HCT116 (cell line): ENCODE data around the gene IGSF21. TPM values are rescaled to one million over a fixed set of nuclear protein-coding genes. Genes with fewer than 3 reads are reported as not detected.

ENCODE experiments used
- ATAC-seq: fragments of 200-7000 bp; cut with Tn5 transposase; 2 replicates; pipeline ENCODE4 v1.9.1; 2020; ENCODE audit warnings: mild to moderate bottlenecking, moderate library complexity
- BruUV-seq: library from RNA; stranded (reverse); fragments of 400-500 nt; replicated peaks from 2 replicates; lab custom pipeline; 2021; lab: Mats Ljungman, UMichigan
- CTCF ChIA-PET: fragments of 300-600 bp; sonication (Branson Sonifier 250); formaldehyde crosslinking; loops from one replicate; lab custom pipeline; 2021; ENCODE audit warnings: antibody characterized with exemption; lab: Charles Lee
- POLR2A ChIA-PET: fragments of 300-600, 350-600 bp; sonication (Branson Sonifier 250); formaldehyde crosslinking; loops from one replicate; lab custom pipeline; 2021; ENCODE audit warnings: antibody characterized with exemption; lab: Charles Lee
- RAD21 ChIA-PET, 2 experiments: fragments of 300-600 bp; sonication (Branson Sonifier 250); formaldehyde crosslinking; loops; one replicate each; lab custom pipeline; 2023; ENCODE audit warnings: low total read pairs in 2 of 2; ENCODE audit not compliant: uncharacterized antibody in 2 of 2, unreplicated experiment in 2 of 2, low non-redundant PET in 1 of 2; lab: Charles Lee
- DNase-seq: peaks from one replicate; pipeline ENCODE4 v3.0.0-alpha.2; 2010; ENCODE audit warnings: low read depth, low spot score
- H2AFZ ChIP-seq: fragments of 200-600 bp; shearing (Covaris generic), sonication (generic); 2 replicates; pipeline ENCODE4 v1.6.1; 2017; ENCODE audit warnings: low read depth, mixed run types, mixed read lengths, antibody characterized with exemption, low read length; ENCODE audit not compliant: poor library complexity, severe bottlenecking
- H3K27ac ChIP-seq: 2 replicates; pipeline ENCODE4 v1.5.1; 2012; ENCODE audit warnings: low read depth, low read length
- H3K27me3 ChIP-seq: fragments of 200-600 bp; sonication (generic); 2 replicates; pipeline ENCODE4 v1.6.1; 2016; ENCODE audit warnings: mixed run types, low read length, mixed read lengths; ENCODE audit not compliant: insufficient read depth
- H3K36me3 ChIP-seq, 2 experiments: fragments of 200-500 bp in 1 of 2; fragments of 200-600 bp in 1 of 2; sonication (Bioruptor generic) in 1 of 2; sonication (generic) in 1 of 2; 2 replicates each; pipeline versions ENCODE4 v1.5.1 to v1.6.1; 2014 to 2016; ENCODE audit warnings: low read length in 2 of 2, inconsistent platforms in 1 of 2, mixed read lengths in 1 of 2, mixed run types in 1 of 2; ENCODE audit not compliant: insufficient read depth in 2 of 2, control insufficient read depth in 1 of 2
- H3K4me1 ChIP-seq, 2 experiments: fragments of 200-600 bp in 1 of 2; sonication (generic) in 1 of 2; 2 replicates each; pipeline versions ENCODE4 v1.5.1 to v1.6.1; 2012 to 2017; ENCODE audit warnings: low read length in 2 of 2, inconsistent platforms in 1 of 2, mild to moderate bottlenecking in 1 of 2, mixed read lengths in 1 of 2, mixed run types in 1 of 2, moderate library complexity in 1 of 2; ENCODE audit not compliant: insufficient read depth in 2 of 2, control insufficient read depth in 1 of 2
- H3K4me2 ChIP-seq: fragments of 200-600 bp; sonication (generic); 2 replicates; pipeline ENCODE4 v1.6.1; 2017; ENCODE audit warnings: mixed run types, low read length, mixed read lengths
- H3K4me3 ChIP-seq, 2 experiments: fragments of 200-600 bp in 1 of 2; sonication (generic) in 1 of 2; replicated peaks in 1 of 2; 2 replicates each; pipeline ENCODE4 v1.5.1; 2011 to 2016; ENCODE audit warnings: low read length in 2 of 2, control low read depth in 1 of 2, low read depth in 1 of 2, mild to moderate bottlenecking in 1 of 2, mixed read lengths in 1 of 2, mixed run types in 1 of 2
- H3K79me2 ChIP-seq: fragments of 200-600 bp; sonication (generic); 2 replicates; pipeline ENCODE4 v1.6.1; 2017; ENCODE audit warnings: mild to moderate bottlenecking, mixed run types, low read length, moderate library complexity, mixed read lengths; ENCODE audit not compliant: insufficient read depth
- H3K9ac ChIP-seq: fragments of 200-600 bp; sonication (generic); 2 replicates; pipeline ENCODE4 v1.6.1; 2016; ENCODE audit warnings: low read length, mixed read lengths
- H3K9me2 ChIP-seq: fragments of 200-600 bp; sonication (generic), shearing (Covaris generic); 2 replicates; pipeline ENCODE4 v1.6.1; 2017; ENCODE audit warnings: mixed run types, mild to moderate bottlenecking, moderate library complexity; ENCODE audit not compliant: insufficient read depth
- H3K9me3 ChIP-seq, 2 experiments: fragments of 200-500 bp in 1 of 2; fragments of 200-600 bp in 1 of 2; sonication (Bioruptor generic) in 1 of 2; sonication (generic) in 1 of 2; 2 replicates each; pipeline ENCODE4 v1.6.1; 2014 to 2017; ENCODE audit warnings: low read length in 2 of 2, mixed read lengths in 2 of 2, inconsistent platforms in 1 of 2, low read depth in 1 of 2, mild to moderate bottlenecking in 1 of 2, mixed run types in 1 of 2, moderate library complexity in 1 of 2; ENCODE audit not compliant: control insufficient read depth in 1 of 2, insufficient read depth in 1 of 2
- H4K20me1 ChIP-seq: fragments of 200-600 bp; sonication (generic), shearing (Covaris generic); 2 replicates; pipeline ENCODE4 v1.6.1; 2017; ENCODE audit warnings: mixed run types, mild to moderate bottlenecking, moderate library complexity; ENCODE audit not compliant: insufficient read depth
- ATF3 ChIP-seq: IDR thresholded peaks from 2 replicates; pipeline ENCODE4 v1.6.1; 2012
- CBX3 ChIP-seq: IDR thresholded peaks from 2 replicates; pipeline ENCODE4 v1.6.1; 2012; ENCODE audit warnings: low read depth
- CEBPB ChIP-seq: IDR thresholded peaks from 2 replicates; pipeline ENCODE4 v1.6.1; 2012; ENCODE audit warnings: low read depth
- CTCF ChIP-seq, 3 experiments: fragments of 200-600 bp in 1 of 3; sonication (generic) in 1 of 3; IDR thresholded peaks in 2 of 3; conservative IDR thresholded peaks in 1 of 3; 2 replicates each; pipeline ENCODE4 v1.5.1; 2012 to 2017; ENCODE audit warnings: low read depth in 2 of 3, low read length in 2 of 3, antibody characterized with exemption in 1 of 3, borderline replicate concordance in 1 of 3, control low read depth in 1 of 3, mild to moderate bottlenecking in 1 of 3, mixed read lengths in 1 of 3, mixed run types in 1 of 3, moderate library complexity in 1 of 3; ENCODE audit not compliant: insufficient read depth in 1 of 3
- EGR1 ChIP-seq: IDR thresholded peaks from 2 replicates; pipeline ENCODE4 v1.6.1; 2012; ENCODE audit warnings: low read depth
- ELF1 ChIP-seq: IDR thresholded peaks from 2 replicates; pipeline ENCODE4 v1.6.1; 2012; ENCODE audit warnings: low read depth, borderline replicate concordance
- EZH2 ChIP-seq: fragments of 200-600 bp; sonication (generic); IDR thresholded peaks from 2 replicates; pipeline ENCODE4 v1.6.1; 2017; ENCODE audit warnings: antibody characterized with exemption, mixed run types
- EZH2phosphoT487 ChIP-seq: fragments of 200-600 bp; IDR thresholded peaks from 2 replicates; pipeline ENCODE4 v1.6.1; 2018; ENCODE audit warnings: antibody characterized with exemption, borderline replicate concordance
- FOSL1 ChIP-seq: IDR thresholded peaks from 2 replicates; pipeline ENCODE4 v1.6.1; 2012; ENCODE audit warnings: low read depth
- JUND ChIP-seq: IDR thresholded peaks from 2 replicates; pipeline ENCODE4 v1.6.1; 2012
- POLR2A ChIP-seq: IDR thresholded peaks from 2 replicates; pipeline ENCODE4 v1.7.0; 2011; ENCODE audit warnings: borderline replicate concordance; ENCODE audit not compliant: insufficient read depth, insufficient read length; ENCODE audit errors: extremely low read depth
- POLR2AphosphoS5 ChIP-seq: IDR thresholded peaks from 2 replicates; pipeline ENCODE4 v1.6.1; 2011; ENCODE audit warnings: mild to moderate bottlenecking, low read depth, low read length, moderate library complexity
- SIN3A ChIP-seq: IDR thresholded peaks from 2 replicates; pipeline ENCODE4 v1.6.1; 2012; ENCODE audit warnings: low read depth
- SRF ChIP-seq: IDR thresholded peaks from 2 replicates; pipeline ENCODE4 v1.6.1; 2012; ENCODE audit warnings: low read depth
- ZFX ChIP-seq: fragments of 450-650 bp; IDR thresholded peaks from 2 replicates; pipeline ENCODE4 v1.6.1; 2017
- ZNF274 ChIP-seq: fragments of 200-500 bp; sonication (Bioruptor generic); IDR thresholded peaks from 2 replicates; pipeline ENCODE4 v1.6.1; 2014; ENCODE audit warnings: mild to moderate bottlenecking, low read depth, low read length, inconsistent platforms
- intact Hi-C: fragments of 100-400 bp; cut with micrococcal nuclease; formaldehyde crosslinking; loops from 2 replicates; pipeline ENCODE4 v1.10.0; 2022
- total RNA-seq: library from RNA; stranded (reverse); gene quantifications from one replicate; pipeline ENCODE4 v1.2.1, GENCODE V29; 2021; ENCODE audit not compliant: unreplicated experiment
- TF ChIP-seq, protein P1 (sequence below): IDR thresholded peaks from 2 replicates; pipeline ENCODE4 v1.6.1; 2012

Gene IGSF21
- total RNA-seq, 1 experiment from 2014 or later, result not detected

- no TSS peak for BruUV-seq
- peak; percentile 67 for ATAC-seq
These were observed 15.7 kb upstream of the IGSF21 start for GRCh38 chr1:18091660-18092446.

GRCh38 chr1:18093193-18093592 lies 14.4 kb upstream of the IGSF21 start:
- H3K4me2 ChIP-seq, result no peak overlapping the region
- H3K4me1 ChIP-seq, result peaks cover 14 to 15% of the 10 kb centered on the region in 2 experiments
- no peak overlapping the region for H3K4me3 ChIP-seq
- no peak overlapping the region for H3K27ac ChIP-seq
- ChIA-PET POLR2A (no interaction called here), RAD21 (no interaction called here), CTCF (no interaction called here)
- BruUV-seq, result no TSS peak
- no peaks in the 10 kb centered on the region for H3K36me3 ChIP-seq
- H3K79me2 ChIP-seq, result no peaks in the 10 kb centered on the region
- intact Hi-C loops, result loop anchor here (10.0 kb wide), 1 partner anchor 108 kb away; no protein-coding TSS in a partner anchor
- ATAC-seq, result no peak
- H2AFZ ChIP-seq, result no peak overlapping the region
- no peak for DNase-seq
- H3K9me3 ChIP-seq, result no peaks in the 10 kb centered on the region
- no peak overlapping the region for H3K9ac ChIP-seq
- H3K9me2 ChIP-seq, result no peaks in the 10 kb centered on the region
- no peaks in the 10 kb centered on the region for H4K20me1 ChIP-seq
- peaks cover 5% of the 10 kb centered on the region for H3K27me3 ChIP-seq
- no peak for TF ChIP-seq CTCF (IDR thresholded peaks at IDR 0.05 in 2 of 3, conservative IDR thresholded peaks at IDR 0.05 in 1 of 3; ENCODE audit: borderline replicate concordance in 1 of 3, insufficient read depth in 1 of 3, low read depth in 2 of 3, low read length in 2 of 3)
- no peak for TF ChIP-seq JUND
- TF ChIP-seq CBX3, result no peak
- no peak for TF ChIP-seq EGR1
- no peak for TF ChIP-seq EZH2
- TF ChIP-seq, protein P1, sequence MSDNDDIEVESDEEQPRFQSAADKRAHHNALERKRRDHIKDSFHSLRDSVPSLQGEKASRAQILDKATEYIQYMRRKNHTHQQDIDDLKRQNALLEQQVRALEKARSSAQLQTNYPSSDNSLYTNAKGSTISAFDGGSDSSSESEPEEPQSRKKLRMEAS, result no peak
- no peak for TF ChIP-seq ZFX
- TF ChIP-seq POLR2A, result no peak
- TF ChIP-seq EZH2phosphoT487, result no peak
- no peak for TF ChIP-seq ELF1
- TF ChIP-seq POLR2AphosphoS5, result no peak
- no peak for TF ChIP-seq SRF
- TF ChIP-seq CEBPB, result no peak

More at GRCh38 chr1:18091660-18092446, 15.7 kb upstream of the IGSF21 start:
- Histone ChIP-seq H4K20me1 (no peaks in the 10 kb centered on the region), H3K4me1 (peaks cover 14 to 15% of the 10 kb centered on the region in 2 experiments), H3K9me2 (no peaks in the 10 kb centered on the region), H3K4me2 (peak overlapping the region; percentile 35; the same call in 1 of the 2 replicates), H3K9ac (no peak overlapping the region), H3K27ac (no peak overlapping the region), H3K4me3 (no peak overlapping the region), H3K79me2 (no peaks in the 10 kb centered on the region), H2AFZ (no peak overlapping the region), H3K9me3 (no peaks in the 10 kb centered on the region), H3K27me3 (no peaks in the 10 kb centered on the region), H3K36me3 (no peaks in the 10 kb centered on the region)
- CTCF ChIA-PET, result interaction anchor here (2.1 kb wide), 1 partner anchor 9 kb away, joined by 11 read pairs; no protein-coding TSS in a partner anchor
- intact Hi-C loops, result loop anchor here (10.0 kb wide), 1 partner anchor 107 kb away; no protein-coding TSS in a partner anchor
- no peak for TF ChIP-seq POLR2A
- TF ChIP-seq, protein P1, result no peak
- no peak for TF ChIP-seq POLR2AphosphoS5
- TF ChIP-seq ZFX, result no peak
- no peak for TF ChIP-seq ATF3
- no peak for TF ChIP-seq SRF
- no peak for TF ChIP-seq FOSL1
- no peak for TF ChIP-seq SIN3A
- no peak for TF ChIP-seq ZNF274
- POLR2A ChIA-PET, result no interaction called here
- DNase-seq, result no peak
- RAD21 ChIA-PET, result no interaction called here
